ENCODE results near the gene CNST.

CNST gene

GRCh38 chr1:246566128-246566812 lies at the start of gene CNST, which contains the start of gene TFB2M:
TSS of gene CNST (plus strand) at chr1:246566456. CDS start at chr1:246591563, 25,107 bp downstream.
TSS of gene TFB2M (minus strand) at chr1:246566261. CDS start at chr1:246566138, 123 bp downstream.
- DNase-seq (ENCODE audit: low spot score) = peak; percentile 98
- peak; percentile 88 for FAIRE-seq

- FAIRE-seq = no peak
These were observed 48.9 kb upstream of the CNST start for GRCh38 chr1:246517391-246517790.

GRCh38 chr1:246518456-246519205 lies 47.6 kb upstream of the CNST start:
- no peak for DNase-seq (ENCODE audit: low spot score)

More at GRCh38 chr1:246517391-246517790, 48.9 kb upstream of the CNST start:
- no peak for DNase-seq (ENCODE audit: low spot score)

GRCh38 chr1:246519514-246519913 lies 46.7 kb upstream of the CNST start:
- FAIRE-seq (no peak), DNase-seq (ENCODE audit: low spot score) (no peak)

More at GRCh38 chr1:246518456-246519205, 47.6 kb upstream of the CNST start:
- no peak for FAIRE-seq

- FAIRE-seq = no peak
- no peak for DNase-seq (ENCODE audit: low spot score)
These were observed 39.9 kb upstream of the CNST start for GRCh38 chr1:246526380-246526779.

- FAIRE-seq = no peak
These were observed 39.3 kb upstream of the CNST start for GRCh38 chr1:246526915-246527314.

GRCh38 chr1:246527402-246528088 lies 38.7 kb upstream of the CNST start:
- DNase-seq (ENCODE audit: low spot score) (no peak), FAIRE-seq (no peak)

More at GRCh38 chr1:246526915-246527314, 39.3 kb upstream of the CNST start:
- no peak for DNase-seq (ENCODE audit: low spot score)

- FAIRE-seq = no peak
- no peak for DNase-seq (ENCODE audit: low spot score)
These were observed 37.1 kb upstream of the CNST start for GRCh38 chr1:246528933-246529731.

GRCh38 chr1:246530482-246530881 lies 35.8 kb upstream of the CNST start:
- DNase-seq (ENCODE audit: low spot score) = no peak
- FAIRE-seq = no peak

- FAIRE-seq = no peak
- DNase-seq (ENCODE audit: low spot score) = no peak
These were observed 33.7 kb upstream of the CNST start for GRCh38 chr1:246532519-246532918.

- no peak for FAIRE-seq
- DNase-seq (ENCODE audit: low spot score) = no peak
These were observed 32.8 kb upstream of the CNST start for GRCh38 chr1:246533371-246533905.

GRCh38 chr1:246534114-246534513 lies 32.1 kb upstream of the CNST start:
- FAIRE-seq = no peak
- DNase-seq (ENCODE audit: low spot score) = no peak

- no peak for FAIRE-seq
- no peak for DNase-seq (ENCODE audit: low spot score)
These were observed 28.8 kb upstream of the CNST start for GRCh38 chr1:246537441-246537840.

GRCh38 chr1:246537887-246538286 lies 28.4 kb upstream of the CNST start:
- no peak for FAIRE-seq
- DNase-seq (ENCODE audit: low spot score) = no peak

- FAIRE-seq (no peak), DNase-seq (ENCODE audit: low spot score) (no peak)
These were observed 25.3 kb upstream of the CNST start for GRCh38 chr1:246540738-246541491.

- FAIRE-seq = no peak
- DNase-seq (ENCODE audit: low spot score) = no peak
These were observed 22.3 kb upstream of the CNST start for GRCh38 chr1:246544001-246544400.

GRCh38 chr1:246549665-246550064 lies 16.6 kb upstream of the CNST start:
- FAIRE-seq = no peak
- DNase-seq (ENCODE audit: low spot score) = no peak

- no peak for FAIRE-seq
- no peak for DNase-seq (ENCODE audit: low spot score)
These were observed 15.9 kb upstream of the CNST start for GRCh38 chr1:246550402-246550801.

- no peak for DNase-seq (ENCODE audit: low spot score)
- no peak for FAIRE-seq
These were observed 14.1 kb upstream of the CNST start for GRCh38 chr1:246552110-246552509.

- FAIRE-seq (no peak), DNase-seq (ENCODE audit: low spot score) (no peak)
These were observed 12.1 kb upstream of the CNST start for GRCh38 chr1:246554201-246554600.
